SK-MEL-5 (cell line): ENCODE data around the gene PDZRN4. TPM values are rescaled to one million over a fixed set of nuclear protein-coding genes. Genes with fewer than 3 reads are reported as not detected.
A peak's percentile ranks its signal among the peaks of the same experiment; 100 is the strongest.
"Not testable (repeated sequence)": the region's sequence is repeated elsewhere in the genome, so short reads cannot be mapped to it uniquely, and the experiment has no call there.

Experiments used
- DNase-seq: peaks from one replicate; pipeline ENCODE4 v3.0.0-alpha.2; 2016; ENCODE audit warnings: low read depth, low spot score
- in situ Hi-C: cut with HindIII; loops from 2 replicates; pipeline ENCODE4 v1.10.0; 2016; ENCODE audit warnings: low sequenced_read_pairs, high pct_unique_total_duplicates, low pct_unique_long_range_greater_than_20kb
- total RNA-seq: library from RNA; depleted of rRNA; stranded (reverse); fragments of >200 nt; shearing (Covaris generic); gene quantifications from 2 replicates; pipeline ENCODE4 v1.2.3, GENCODE V29; 2014

PDZRN4 gene
- total RNA-seq, 1 experiment from 2014 or later, result not detected

DNA sequence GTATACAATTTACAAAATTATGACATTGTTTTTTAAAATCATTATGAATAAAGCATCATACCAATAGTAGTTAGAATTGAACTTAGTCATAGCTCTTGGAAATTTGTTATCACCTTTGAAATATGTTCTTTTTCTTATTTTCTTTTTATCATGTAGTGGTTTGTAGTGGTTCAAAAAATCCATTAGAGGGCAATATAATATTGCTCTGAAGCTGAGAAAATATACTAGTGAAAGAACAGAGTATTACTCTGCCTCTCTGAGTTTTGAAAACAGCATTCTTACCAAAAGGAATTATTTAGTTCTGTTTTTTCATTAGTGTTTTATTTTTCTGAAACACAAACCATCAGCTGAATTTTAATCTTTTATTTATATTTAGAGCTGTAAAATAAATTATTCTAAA is 76.2 kb downstream of the PDZRN4 start:
- peak; percentile 59 for DNase-seq
- in situ Hi-C loops, result no loop called here

DNA sequence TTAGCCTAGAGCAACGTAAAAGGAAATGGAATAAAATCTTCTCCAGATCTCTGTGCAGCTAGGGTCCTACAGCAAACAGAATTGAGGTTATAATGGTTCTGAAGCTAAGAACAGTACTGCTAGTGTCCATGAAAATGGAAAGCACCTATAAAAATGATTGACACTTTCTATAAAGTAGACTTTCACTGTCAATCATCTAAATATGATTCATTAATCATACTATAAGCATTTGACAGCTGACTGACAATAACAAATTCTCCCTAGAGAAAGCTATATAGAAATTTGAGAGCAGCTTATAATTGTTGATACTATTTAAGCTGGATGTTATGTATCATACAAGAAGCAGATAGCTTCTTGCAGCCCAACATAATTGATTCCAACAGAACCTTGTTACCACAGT is 80.9 kb downstream of the PDZRN4 start:
- in situ Hi-C loops, result no loop called here
- DNase-seq, result no peak

DNA sequence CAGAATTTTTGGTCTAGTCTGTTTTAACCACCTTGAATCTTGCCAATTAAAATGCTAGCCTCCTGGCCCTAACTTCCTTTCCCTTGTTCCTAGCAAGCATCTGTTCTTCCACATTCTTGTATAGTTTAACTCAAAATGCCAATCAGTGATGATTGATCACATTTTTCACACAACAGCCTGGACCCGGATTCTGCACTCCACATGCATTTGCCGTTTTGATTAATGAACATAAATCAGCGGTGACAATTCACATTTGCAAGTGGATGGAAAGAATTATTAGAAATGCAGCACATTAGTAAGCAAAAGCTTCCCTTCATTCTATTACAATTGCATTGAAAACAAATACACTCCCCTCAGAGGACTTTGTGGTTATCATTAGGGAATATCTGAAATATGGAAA is 83.4 kb downstream of the PDZRN4 start:
- in situ Hi-C loops, result no loop called here
- no peak for DNase-seq

DNA sequence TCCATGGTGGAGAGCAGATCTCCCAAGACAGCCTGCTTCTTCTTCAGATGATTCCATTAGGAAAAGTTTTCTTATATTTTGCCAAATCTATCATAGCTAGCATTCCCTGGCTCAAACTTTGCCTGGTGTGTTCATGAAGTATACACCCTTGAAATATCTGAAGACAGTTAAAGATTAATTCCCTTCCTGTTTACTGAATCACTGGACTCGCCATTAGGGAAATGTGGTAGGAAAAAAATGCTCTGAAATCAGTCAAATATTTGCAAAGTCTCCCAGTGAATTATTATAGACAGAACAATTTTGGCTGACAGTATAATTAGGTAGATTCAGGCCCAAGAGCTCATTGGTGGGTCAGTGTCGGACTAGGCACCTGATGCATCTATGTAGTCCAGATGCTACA is 86.5 kb downstream of the PDZRN4 start:
- in situ Hi-C loops, result no loop called here
- DNase-seq, result no peak

DNA sequence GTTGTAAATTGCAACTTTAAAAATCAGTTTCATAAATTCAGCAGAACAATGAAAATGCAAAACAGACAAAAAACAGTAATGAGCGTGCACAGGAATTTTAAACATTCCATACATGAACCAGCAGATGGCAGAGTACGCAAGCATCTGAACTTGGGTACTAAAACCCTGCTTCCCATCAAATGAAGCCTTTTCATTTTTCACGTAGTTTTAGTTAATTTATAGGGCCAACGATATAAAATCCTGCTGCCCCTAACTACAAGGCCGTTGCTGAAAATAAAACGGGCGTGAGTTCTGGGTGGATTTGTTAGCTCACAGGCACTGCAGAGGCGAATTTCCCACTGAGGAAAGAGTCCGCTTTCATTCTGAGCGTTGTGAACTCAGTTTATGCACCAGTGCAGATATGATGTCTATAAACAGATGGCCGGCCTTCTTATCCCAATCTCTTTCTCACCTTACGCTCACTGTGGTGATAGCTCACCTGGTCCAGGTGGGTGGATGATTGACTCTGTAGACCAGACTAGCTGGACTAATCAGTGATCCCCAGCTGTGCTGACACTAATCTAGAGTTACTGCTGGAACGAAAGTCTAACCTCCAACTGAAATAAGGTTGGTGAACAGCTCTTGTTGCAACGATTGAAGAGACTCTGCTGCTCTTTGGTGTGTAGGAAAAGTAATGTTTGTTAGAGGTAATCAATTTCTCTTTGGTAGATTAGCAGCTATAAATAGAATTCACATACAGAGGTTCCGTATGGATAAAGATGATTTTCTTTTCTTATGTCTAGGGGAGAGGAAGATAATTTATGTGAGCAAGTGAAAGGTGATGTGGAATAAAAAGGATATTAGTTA is 89.2 kb downstream of the PDZRN4 start:
- DNase-seq, result peak; percentile 69
- in situ Hi-C loops, result no loop called here

DNA sequence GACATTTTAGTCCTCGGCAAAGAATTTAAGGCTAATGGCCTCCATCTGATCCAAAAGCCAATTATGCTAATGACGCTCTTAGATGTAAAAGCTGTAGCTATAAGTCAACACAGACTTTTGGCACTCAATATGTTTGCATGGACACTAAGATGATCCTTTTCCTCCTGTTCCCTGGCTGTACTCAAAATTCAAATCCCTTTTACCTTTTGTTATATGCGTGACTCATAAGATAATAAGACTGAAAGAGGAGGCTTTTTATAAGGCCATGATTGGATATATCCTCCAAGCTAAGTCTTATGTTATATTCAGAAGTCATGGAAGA is 89.8 kb downstream of the PDZRN4 start:
- in situ Hi-C loops, result no loop called here

DNA sequence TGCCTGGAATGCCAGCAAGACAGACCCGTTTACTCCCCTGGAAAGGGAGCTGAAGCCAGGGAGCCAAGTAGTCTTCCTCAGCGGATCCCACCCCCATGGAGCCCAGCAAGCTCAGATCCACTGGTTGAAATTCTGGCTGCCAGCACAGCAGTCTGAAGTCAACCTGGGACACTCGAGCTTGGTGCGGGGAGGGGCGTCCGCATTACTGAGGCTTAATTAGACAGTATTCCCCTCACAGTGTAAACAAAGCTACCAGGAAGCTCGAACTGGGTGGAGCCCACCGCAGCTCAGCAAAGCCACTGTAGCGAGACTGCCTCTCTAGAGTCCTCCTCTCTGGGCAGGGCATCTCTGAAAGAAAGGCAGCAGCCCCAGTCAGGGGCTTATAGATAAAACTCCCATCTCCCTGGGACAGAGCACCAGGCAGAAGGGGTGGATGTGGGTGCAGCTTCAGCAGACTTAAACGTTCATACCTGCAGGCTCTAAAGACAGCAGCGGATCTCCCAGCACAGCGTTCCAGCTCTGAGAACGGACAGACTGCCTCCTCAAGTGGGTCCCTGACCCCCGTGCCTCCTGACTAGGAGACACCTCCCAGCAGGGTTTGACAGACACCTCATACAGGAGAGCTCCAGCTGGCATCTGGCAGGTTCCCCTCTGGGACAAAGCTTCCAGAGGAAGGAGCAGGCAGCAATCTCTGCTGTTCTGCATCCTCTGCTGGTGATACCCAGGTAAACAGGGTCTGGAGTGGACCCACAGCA is 92.4 kb downstream of the PDZRN4 start:
- DNase-seq, in situ Hi-C loops: not testable (repeated sequence)

More for the DNA sequence above, 89.8 kb downstream of the PDZRN4 start:
- DNase-seq, result no peak

DNA sequence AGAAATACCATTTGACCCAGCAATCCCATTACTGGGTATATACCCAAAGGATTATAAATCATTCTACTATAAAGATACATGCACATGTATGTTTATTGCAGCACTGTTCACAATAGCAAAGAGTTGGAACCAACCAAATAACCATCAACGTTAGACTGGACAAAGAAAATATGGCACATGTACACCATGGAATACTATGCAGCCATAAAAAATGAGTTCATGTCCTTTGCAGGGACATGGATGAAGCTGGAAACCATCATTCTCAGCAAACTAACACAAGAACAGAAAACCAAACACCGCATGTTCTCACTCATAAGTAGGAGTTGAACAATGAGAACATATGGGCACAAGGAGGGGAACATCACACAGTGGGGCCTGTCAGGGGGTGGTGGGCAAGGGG is 97.3 kb downstream of the PDZRN4 start:
- in situ Hi-C loops, DNase-seq: not testable (repeated sequence)

DNA sequence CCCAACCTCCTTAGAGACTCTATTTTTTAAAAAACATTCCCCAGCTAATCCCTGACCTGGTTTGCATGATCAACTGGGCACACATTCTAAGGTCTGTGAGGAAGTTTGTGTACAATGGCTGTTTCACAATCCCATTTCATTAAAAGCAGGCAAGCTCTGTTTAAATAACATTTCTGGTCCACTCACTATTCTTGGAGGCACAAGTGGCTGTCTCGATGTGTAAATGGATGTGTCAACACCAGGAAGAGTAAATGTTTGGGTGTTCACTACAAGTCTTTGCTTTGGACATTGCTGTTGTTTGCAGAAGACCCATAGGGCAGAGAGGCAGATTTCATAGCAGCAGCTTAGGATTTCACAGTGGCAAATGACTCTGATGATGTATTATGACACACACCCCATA is 98.3 kb downstream of the PDZRN4 start:
- in situ Hi-C loops, result no loop called here
- no peak for DNase-seq

DNA sequence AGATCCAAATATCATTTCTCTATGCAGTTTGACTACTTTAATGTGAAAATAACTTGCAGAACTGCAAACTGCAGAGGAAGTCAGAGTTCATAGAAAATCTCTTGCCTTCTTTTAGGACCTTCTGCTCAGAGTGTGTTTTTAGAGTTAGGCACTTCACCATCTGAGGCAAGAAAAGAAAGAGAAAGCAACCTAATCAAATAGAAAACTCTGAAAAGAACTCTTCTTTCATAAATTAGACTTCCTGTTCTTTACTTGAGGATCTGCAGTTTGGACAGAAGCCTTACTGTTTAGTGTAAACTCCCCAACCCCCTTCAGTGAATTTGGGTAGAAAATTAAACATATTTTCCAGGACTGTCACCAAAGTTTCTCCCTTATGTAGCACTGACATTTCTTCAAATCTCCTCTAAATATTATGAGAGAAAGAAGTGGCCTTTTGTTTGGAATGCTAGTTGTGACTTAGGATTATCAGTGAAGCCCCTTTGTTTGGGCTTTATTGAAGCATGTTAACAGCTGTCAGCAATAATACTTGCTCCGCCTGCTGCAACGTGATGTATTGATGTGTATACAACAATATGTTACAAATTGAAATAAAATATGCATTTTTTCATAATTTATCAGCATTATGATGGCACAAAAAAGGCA is 99.5 kb downstream of the PDZRN4 start:
- in situ Hi-C loops, result no loop called here
- DNase-seq, result peak; percentile 68

DNA sequence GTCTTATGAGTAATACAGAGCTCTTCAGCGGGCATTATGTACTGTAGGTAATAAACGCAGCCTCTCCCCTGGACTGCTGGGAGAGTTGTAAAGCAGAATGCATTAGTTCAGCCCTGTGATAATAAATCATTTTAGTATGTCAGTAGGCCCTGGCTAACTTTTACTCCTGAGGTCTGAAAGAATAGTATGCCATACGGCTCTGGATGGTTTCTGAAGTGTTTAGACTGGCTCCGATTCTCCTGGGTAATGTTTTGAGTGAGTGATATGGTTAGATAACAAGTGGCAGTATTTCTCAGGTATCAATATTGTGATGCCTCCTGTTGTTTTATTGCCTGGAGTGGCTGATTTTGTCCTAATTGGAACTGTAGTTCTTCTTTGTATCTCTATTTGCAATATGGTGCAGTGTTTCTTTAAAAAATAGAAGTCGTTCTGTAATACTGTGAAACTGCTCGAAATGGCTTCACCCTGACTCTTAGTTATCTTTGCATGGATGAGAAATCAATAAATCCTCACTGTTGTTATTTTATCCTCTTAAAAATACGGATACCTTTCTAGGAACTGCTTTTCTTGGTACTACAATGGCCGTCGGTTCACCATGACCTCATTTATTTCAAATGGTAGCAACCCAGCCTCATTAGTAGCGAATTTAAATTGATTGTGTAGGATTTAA is 100.2 kb downstream of the PDZRN4 start:
- in situ Hi-C loops, result no loop called here
- no peak for DNase-seq

DNA sequence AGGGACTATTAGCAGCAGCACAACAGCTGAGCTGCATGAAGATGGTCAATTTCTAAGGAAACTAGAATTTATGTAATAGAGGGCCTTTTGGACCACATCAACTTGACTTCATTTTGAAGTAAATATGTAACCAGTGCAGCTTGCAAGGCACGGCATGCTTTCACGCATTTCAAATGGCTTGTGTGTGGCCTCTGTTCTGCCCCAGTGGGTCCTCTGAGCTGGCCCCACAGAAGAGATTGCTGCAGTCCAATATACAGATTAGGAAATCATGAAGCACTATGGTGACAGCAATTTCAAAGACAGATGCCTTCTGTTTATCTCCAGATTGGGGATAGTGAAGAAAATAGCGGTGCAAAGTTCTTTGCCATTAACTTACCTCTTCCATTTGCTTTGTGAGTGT is 101.4 kb downstream of the PDZRN4 start:
- no peak for DNase-seq
- in situ Hi-C loops, result no loop called here

DNA sequence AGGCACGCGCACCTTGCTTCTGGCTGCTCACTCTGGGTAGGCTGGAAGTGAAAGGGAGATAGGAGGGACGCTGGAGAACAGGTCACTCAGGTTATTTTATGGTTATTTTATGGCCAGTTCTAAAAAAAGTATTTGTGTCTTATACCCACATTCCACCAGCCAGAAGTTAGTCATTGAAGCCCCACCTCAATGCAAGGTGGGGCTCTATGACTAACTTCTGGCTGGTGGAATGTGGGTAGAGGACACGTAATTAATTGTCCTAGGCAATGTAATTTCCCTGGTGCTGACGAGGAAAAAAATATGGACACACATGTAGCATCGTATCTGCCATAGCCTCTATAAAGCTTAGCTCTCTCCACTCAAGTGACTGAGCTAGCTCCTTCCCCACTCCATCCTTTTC is 104.9 kb downstream of the PDZRN4 start:
- DNase-seq, result no peak
- in situ Hi-C loops, result no loop called here

DNA sequence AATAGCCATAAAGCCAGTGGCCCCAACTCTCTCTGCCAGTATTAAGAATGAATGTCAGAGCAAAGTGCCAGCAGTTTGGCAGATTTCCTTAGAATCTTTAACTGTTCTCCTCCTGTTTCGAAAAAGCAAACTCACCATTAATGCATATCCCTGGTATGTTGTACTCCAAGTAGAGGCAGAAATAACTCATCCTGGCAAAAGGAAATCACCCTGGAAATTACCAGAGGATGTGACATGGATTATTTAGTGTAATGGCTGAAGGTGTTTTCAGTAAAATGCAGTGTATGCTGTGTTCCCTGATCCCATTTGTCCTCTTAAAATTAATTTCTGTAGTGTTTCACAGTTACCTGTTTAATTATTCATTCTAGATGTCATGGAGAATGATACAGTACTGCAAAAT is 105.3 kb downstream of the PDZRN4 start:
- in situ Hi-C loops, result no loop called here
- DNase-seq, result no peak

DNA sequence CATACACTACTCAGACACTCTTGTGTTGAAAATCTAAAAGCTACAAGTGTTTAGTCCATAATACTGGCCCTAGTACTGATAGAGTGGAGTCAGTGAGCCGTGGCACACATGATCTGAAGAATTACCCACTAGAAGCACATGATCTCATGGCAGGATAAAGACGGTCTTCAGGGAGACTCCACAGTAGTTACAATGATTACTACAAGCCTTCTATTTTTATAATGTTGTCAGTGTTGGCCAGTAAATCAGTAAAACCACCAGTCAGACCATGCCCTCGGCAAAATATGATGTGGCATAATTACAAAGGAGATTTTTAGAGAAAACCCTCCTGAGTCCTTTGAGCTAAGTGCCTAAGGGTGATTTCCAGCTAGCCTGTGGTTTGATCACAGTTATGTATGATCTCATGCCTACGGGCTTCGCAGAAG is 114.9 kb downstream of the PDZRN4 start:
- in situ Hi-C loops, result no loop called here
- DNase-seq, result peak; percentile 98

DNA sequence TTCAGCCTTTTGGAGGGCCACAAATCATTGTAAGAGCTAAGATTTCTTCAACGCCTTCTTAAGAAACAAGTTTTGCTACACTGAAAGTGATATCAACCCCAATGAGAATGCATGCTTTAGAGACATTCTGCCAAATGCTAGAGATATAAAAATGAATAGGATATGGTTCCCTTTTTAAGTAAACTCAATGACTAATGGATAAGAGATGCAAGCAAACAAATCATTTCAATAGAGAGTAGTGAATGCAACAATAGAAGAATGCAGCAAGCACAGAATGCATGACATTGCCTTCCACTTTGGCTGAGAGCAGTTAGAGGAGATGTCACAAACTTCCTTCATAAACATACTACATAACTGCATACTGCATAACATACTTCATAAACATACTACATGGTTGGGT is 116.4 kb downstream of the PDZRN4 start:
- in situ Hi-C loops, result no loop called here
- no peak for DNase-seq

DNA sequence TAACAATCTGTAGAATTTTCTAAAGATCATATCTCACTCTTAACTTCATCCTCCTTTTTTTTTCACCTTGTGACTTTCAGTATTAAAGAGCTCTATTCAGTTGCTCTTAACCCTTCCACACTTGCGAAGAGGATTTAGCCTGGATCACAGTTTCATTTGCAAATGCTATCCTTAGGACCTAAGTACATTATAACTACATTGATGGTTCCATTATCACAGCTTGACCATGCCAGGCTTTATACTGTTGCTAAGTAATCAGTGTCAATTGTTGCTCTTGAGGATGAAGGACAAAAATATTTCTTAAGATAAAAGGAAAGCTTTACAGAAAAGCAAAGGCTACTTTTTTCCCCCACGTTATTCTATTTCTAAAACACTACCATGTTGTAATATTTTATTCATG is 122.2 kb downstream of the PDZRN4 start:
- in situ Hi-C loops, result no loop called here

DNA sequence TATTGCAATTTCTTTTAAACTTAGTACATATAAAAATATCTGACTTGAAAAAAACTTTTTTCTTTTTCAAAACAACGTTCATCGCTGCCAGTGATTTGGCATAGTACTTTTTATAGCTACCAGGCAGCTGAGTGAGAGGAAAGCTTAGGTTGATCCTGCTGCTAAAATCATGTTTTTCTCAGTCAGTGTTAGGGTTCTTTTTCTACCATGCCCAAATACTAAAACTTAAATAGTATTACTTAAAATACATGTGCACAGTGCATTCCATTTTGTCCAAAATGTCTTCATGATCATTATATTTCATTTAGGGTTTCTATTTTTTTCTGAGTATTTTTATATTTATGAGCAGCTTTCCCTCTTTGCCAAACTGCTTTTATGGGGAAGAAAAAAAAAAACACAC is 123.8 kb downstream of the PDZRN4 start:
- in situ Hi-C loops, result no loop called here
- no peak for DNase-seq

More for the DNA sequence above, 122.2 kb downstream of the PDZRN4 start:
- DNase-seq, result no peak
